HPDE6-E6E7 (cell line): ENCODE results near the gene TMEM132A.

ENCODE experiments used
- DNase-seq: peaks from one replicate; pipeline ENCODE4 v3.0.0; 2011; ENCODE audit warnings: missing footprints; ENCODE audit errors: extremely low spot score

TMEM132A gene

DNA sequence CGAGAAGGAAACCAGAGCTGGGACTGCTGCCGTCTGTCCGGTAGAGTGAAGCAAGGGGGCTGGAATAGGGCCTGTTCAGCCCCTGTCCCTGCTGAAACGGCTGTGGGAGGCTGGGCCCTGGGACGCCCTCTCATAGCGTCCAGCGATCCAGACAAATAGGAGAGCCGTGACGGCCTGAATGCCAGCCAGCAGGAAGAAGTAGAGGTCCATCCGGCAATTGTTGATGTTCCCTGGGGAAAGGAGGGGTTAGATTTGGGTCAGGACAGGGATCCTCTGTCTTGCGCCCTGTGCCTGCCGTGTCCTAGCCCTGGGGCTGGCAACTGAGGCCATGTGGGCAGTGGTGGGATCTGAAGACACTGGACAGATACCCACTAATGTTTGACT lies 12.9 kb downstream of the TMEM132A start:
- DNase-seq, result no peak

GRCh38 chr11:60937811-60938210 lies 13.6 kb downstream of the TMEM132A start:
- DNase-seq, result no peak

GRCh38 chr11:60938500-60938899 lies 14.2 kb downstream of the TMEM132A start:
- no peak for DNase-seq

- no peak for DNase-seq
These were observed 15.0 kb downstream of the TMEM132A start for GRCh38 chr11:60939301-60939700.

- DNase-seq, result no peak
These were observed 15.6 kb downstream of the TMEM132A start for GRCh38 chr11:60939855-60940254.

- no peak for DNase-seq
These were observed 17.3 kb downstream of the TMEM132A start for GRCh38 chr11:60941371-60942119.

GRCh38 chr11:60942219-60942618 lies 18.0 kb downstream of the TMEM132A start:
- DNase-seq, result no peak

- DNase-seq, result peak; percentile 67
These were observed 18.8 kb downstream of the TMEM132A start for GRCh38 chr11:60942970-60943565.

DNA sequence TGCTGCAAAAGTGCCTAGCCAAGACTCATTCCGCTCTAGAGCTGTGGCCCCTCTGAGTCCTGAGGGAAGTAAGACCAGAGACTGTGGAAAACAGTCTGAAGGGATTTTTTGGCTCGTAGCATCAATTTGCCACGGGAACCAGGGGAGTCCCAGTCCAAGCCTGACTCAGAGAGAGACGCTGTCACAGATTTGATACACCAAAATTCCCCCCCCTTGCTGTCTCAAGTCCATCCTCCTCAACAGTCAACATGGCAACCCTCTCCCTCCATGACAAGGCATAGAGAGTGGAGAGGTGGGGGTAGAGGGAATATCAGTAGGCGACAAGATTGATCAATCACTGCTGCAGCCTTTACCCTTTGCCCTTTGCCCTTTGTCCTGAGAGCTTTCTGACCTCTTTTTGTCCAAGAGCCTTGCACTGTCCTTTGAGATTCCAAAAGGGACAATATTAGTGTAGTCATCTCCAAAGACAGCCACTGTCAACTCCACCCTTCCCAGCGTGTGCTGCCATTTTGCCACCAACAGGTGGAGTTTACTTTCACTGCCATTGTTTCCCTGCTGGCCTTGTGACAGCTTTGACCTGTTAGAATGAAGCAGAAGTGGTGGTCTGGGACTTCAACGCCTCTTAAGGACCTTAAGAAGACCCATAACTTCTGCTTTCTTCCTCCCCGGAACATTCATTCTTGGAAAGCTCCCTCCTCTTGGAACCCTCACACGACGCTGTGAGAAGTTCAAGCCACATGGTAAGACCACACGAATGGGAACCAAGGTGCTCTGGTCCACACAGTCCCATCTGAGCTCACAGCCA lies 20.4 kb downstream of the TMEM132A start:
- no peak for DNase-seq

DNA sequence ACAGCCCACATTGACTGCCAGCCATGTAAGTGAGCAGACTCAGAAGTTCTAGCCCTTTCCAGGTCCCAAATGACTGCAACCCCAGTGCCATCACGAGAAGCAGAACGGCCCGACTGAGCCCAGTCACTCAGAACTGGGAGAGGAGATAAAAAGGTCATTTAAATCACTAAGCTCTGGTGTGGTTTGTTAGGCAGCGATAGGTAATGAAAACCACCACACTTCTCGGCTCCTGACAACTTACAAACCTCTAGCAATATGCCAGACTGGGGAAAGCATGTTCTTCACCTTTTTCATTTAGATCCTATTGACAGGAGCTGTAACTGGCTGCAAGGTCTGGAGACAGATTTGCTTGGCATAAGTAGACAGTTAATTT lies 21.0 kb downstream of the TMEM132A start:
- DNase-seq, result no peak

DNA sequence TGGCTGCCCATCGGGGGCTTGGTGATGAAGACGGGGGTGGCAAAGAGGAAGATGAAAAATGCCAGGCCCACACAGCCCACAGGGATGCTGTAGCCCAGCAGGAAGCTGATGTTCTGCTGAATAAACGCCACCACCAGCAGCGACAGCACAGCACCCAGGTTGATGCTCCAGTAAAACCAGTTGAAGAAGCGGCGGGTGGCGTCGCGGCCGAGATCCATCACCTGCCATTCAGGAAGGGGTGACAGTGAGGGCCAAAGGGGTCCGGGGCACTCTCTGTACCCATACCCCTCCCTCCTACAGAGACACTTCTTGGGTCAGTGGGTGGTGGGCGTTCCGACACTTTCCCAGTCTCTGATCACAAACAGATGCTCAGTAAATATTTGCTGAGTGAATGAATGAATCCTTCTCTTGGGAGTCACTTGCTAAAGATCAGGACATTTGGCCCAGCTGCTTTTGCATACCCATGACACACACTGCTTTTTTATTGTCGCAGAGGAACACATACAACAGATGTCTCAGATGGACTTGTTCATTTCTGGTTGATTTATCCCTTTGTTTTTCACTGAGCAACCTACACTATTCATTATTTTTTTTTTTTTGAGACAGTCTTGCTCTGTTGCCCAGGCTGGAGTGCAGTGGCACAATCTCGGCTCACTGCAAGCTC lies 22.5 kb downstream of the TMEM132A start:
- DNase-seq, result no peak

DNA sequence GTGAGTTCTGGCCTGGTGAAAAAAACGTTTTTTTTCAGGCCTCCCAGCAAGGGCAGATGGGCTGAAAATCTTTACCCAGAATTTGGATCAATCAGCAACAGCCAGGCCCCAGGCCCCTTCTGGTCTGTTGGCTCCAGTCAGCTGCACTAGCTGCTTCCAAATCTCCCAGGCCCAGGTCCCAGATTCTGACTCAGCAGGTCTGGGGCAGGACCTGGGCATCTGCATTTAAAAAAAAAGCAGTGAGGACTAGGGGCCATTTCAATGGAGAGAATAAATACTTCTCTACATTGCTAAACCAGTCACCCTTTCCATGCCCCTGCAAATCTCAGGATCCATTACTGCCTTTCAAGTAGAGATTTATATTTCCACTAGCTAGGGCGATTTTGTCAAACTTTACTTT lies 23.4 kb downstream of the TMEM132A start:
- DNase-seq, result no peak

DNA sequence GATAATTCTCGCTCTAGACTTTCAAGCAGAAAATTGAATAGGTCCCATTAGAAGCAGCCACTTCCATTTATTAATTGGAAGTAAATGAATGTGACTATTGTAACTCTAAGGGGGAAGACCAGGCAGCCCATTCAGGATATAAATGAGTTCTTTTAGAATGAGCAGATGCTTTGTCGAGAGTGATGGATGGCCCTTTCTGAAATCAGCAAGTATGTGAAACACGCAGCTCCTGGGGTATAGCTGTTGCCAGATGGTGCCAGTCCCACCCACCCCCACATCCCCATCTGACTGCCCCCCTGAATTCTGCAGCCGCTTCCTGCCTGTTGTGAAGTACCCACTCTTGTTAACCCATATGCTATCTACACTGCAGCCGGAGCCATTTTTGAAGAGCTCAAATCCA lies 24.0 kb downstream of the TMEM132A start:
- no peak for DNase-seq

- DNase-seq, result no peak
These were observed 25.8 kb downstream of the TMEM132A start for GRCh38 chr11:60950024-60950423.

DNA sequence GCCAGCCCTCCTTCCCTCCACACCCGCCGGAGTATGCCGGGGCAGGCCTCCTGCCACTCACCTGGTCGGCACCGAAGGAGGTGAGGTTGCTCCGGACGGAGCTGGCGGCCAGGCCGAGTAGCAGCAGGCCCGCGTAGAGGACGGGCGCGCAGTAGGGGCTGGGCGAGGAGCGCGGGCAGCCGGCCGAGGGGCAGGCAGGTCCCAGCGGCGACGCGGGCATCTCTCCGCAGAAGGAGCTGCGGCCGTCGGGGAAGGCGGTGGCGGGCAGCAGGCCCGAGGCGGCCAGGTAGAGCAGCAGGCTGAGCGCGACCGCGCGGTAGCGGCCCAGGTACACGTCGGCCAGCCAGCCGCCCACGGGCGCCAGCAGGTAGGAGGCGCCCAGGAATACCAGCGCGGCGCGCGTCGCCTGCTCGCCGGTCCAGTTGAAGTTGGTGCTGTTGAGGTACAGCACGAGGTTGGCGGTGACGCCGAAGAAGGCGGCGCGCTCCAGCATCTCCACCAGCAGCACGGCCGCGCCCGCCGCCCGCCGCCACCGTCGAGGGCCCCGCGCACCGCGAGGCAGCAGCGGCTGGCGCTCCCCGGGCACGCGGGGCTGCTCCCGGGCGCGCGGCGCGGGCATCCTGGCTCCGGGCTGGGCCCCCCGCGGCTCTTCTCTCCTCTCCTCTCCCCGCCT lies 26.8 kb downstream of the TMEM132A start:
- no peak for DNase-seq

DNA sequence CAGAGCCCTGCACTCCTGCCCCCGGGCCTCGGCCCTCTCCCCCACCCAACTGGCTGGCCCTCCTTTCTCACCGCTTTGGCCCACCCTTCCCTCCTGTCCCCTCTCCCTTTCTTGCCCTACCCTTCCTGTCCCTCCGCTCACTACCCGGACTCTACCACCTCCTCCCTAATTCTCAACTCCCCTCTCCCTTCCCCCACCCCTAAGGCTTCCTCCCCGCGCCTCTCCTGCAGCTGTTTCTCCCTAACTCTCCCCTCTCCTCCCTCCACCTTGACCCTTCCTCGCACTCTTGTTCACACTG lies 27.3 kb downstream of the TMEM132A start:
- no peak for DNase-seq

DNA sequence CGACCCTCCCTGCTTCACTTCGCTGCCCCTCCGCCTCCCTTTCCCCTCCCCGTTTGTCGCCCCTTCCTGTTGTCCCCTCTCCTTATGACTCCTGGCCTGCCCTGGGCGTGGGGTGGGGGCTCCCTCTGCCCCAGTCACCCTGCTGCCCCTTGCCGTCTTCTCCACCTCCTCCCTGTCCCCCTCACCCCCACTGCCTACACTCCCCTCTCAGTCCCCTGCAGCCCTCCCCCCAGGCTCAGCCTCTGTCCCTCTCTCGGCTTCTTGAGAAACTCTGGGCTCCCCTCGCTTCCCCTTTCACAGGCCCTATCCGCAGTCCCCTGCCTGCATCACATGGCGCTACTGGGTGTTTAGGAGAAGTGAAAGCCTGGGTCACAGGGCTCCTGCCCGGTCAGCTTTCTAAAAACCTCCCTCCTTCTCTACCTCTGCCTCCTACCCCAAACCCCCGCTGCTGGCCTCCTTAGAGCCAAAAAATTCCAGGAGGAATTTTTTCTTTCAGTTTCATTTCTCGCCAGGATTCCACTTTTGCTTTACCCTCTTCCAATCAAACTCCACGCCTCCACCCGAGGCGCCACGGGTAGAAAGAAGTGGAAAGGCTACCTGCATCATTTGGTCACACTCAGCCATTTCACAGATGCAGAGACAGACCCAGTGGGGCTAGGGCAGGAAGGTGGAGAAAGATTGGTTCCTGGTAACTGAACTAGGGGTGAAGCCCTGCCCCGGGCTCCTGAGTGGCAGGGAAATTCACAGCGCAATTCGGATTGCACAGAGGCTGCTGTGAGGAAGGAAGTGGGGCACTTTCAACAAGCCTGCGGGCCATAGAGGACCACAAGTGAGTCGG lies 27.9 kb downstream of the TMEM132A start, which contains the start of gene SLC15A3:
SLC15A3 (minus strand) TSS at position 273 of the 838 bp plus-strand sequence. CDS start 625 bp downstream, outside the sequence.
- DNase-seq, result no peak

DNA sequence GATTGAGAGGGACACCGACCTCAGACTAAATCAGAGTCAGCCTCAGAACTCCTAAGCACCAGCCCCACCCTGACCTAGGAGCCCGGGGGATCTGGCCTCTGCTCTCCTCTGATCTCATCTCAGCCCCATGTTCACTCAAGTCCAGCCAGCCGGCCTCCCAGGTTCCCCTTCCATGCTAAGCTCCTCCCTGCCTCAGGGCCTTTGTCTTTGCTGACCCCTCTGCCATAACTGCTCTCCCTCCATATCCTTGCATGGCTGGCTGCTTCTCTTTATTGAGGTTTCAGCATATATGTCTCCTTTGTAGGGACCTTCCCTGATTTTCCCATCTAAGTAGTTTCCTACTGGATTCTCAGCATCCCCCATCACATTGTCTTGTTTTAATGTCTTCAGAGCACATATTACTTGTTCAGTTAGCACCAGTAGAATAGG lies 28.5 kb downstream of the TMEM132A start:
- DNase-seq, result no peak

- DNase-seq, result no peak
These were observed 29.5 kb downstream of the TMEM132A start for GRCh38 chr11:60953781-60954180.

DNA sequence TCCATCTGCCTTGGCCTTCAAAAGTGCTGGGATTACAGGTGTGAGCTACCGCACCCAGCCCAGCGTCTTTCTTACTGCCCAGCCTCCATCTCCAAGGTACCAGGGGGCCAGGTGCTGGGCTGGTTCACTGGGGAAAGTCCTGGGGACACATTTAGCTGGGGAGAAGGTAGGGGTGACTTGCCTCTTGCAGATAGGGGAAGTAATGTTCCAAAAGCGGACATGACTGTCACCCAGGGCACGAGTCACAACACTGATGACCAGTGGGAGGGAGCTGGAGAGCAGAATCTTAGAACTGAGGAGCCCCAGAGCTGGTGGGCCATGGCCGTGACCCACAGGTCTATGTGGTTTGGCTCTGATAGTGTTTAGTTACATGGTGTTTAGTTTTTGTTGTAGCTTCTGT lies 30.2 kb downstream of the TMEM132A start:
- no peak for DNase-seq

GRCh38 chr11:60955571-60955970 lies 31.3 kb downstream of the TMEM132A start:
- no peak for DNase-seq
